IMR-90 (cell line): ENCODE results near the gene FOXN3. TPM values are rescaled to one million over a fixed set of nuclear protein-coding genes. Genes with fewer than 3 reads are reported as not detected.

Source experiments
- ATAC-seq: fragments of 200-7000 bp; cut with Tn5 transposase; 2 replicates; pipeline ENCODE4 v1.9.1; 2020; ENCODE audit warnings: low read depth, mild to moderate bottlenecking, moderate library complexity
- BruUV-seq: library from RNA; stranded (reverse); fragments of 400-500 nt; replicated peaks from 2 replicates; lab custom pipeline; 2021; lab: Mats Ljungman, UMichigan
- CTCF ChIA-PET: fragments of 300-600 bp; formaldehyde crosslinking; extraction: SDS; loops from one replicate; lab custom pipeline; 2021; ENCODE audit warnings: antibody characterized with exemption; lab: Yijun Ruan, JAX
- POLR2A ChIA-PET: fragments of 300-600 bp; sonication (Branson Sonifier 250); formaldehyde crosslinking; loops from one replicate; lab custom pipeline; 2022; ENCODE audit warnings: antibody characterized with exemption; ENCODE audit not compliant: unreplicated experiment; lab: Charles Lee
- DNase-seq: peaks from one replicate; pipeline ENCODE4 v3.0.0; 2013
- H2AFZ ChIP-seq: replicated peaks from 2 replicates; pipeline ENCODE3; 2013; ENCODE audit warnings: low read length, mild to moderate bottlenecking; ENCODE audit not compliant: poor library complexity
- H2AK5ac ChIP-seq: 2 replicates; pipeline ENCODE4 v1.6.1; 2013; ENCODE audit warnings: low read depth, low read length, inconsistent platforms
- H2AK9ac ChIP-seq: replicated peaks from 2 replicates; pipeline ENCODE3; 2013; ENCODE audit warnings: mild to moderate bottlenecking, low read depth, low read length, moderate library complexity; ENCODE audit not compliant: poor library complexity
- H2BK120ac ChIP-seq: 2 replicates; pipeline ENCODE4 v1.6.1; 2013; ENCODE audit warnings: low read depth, low read length, inconsistent platforms
- H2BK15ac ChIP-seq: 3 replicates; pipeline ENCODE4 v1.6.1; 2013; ENCODE audit warnings: low read depth, low read length, inconsistent platforms
- H2BK20ac ChIP-seq: 2 replicates; pipeline ENCODE4 v1.6.1; 2013; ENCODE audit warnings: low read depth, mild to moderate bottlenecking, inconsistent platforms, low read length, moderate library complexity
- H2BK5ac ChIP-seq: 2 replicates; pipeline ENCODE4 v1.6.1; 2013; ENCODE audit warnings: mild to moderate bottlenecking, low read depth, low read length, inconsistent platforms; ENCODE audit not compliant: poor library complexity, severe bottlenecking
- H3K14ac ChIP-seq: replicated peaks from 2 replicates; pipeline ENCODE4 v1.6.1; 2013; ENCODE audit warnings: low read depth, low read length, inconsistent platforms
- H3K18ac ChIP-seq: 2 replicates; pipeline ENCODE4 v1.6.1; 2013; ENCODE audit warnings: low read depth, low read length, control low read depth
- H3K23ac ChIP-seq: 2 replicates; pipeline ENCODE4 v1.6.1; 2013; ENCODE audit warnings: low read depth, low read length, inconsistent platforms
- H3K27ac ChIP-seq: 2 replicates; pipeline ENCODE4 v1.5.1; 2013; ENCODE audit warnings: mild to moderate bottlenecking, control low read depth, low read length; ENCODE audit not compliant: insufficient read depth
- H3K27me3 ChIP-seq: 2 replicates; pipeline ENCODE4 v1.6.1; 2013; ENCODE audit warnings: low read length; ENCODE audit not compliant: control insufficient read depth, insufficient read depth
- H3K36me3 ChIP-seq: 2 replicates; pipeline ENCODE4 v1.6.1; 2013; ENCODE audit warnings: low read length, mixed read lengths; ENCODE audit not compliant: control insufficient read depth, insufficient read depth
- H3K4ac ChIP-seq: 2 replicates; pipeline ENCODE4 v1.6.1; 2013; ENCODE audit warnings: low read depth, low read length, inconsistent platforms
- H3K4me1 ChIP-seq: 2 replicates; pipeline ENCODE4 v1.6.1; 2013; ENCODE audit warnings: low read length, mixed read lengths; ENCODE audit not compliant: control insufficient read depth, insufficient read depth
- H3K4me2 ChIP-seq: 2 replicates; pipeline ENCODE4 v1.6.1; 2013; ENCODE audit warnings: low read depth, mild to moderate bottlenecking, control low read depth, low read length, moderate library complexity
- H3K4me3 ChIP-seq: 2 replicates; pipeline ENCODE4 v1.5.1; 2013; ENCODE audit warnings: low read depth, mild to moderate bottlenecking, control low read depth, low read length, moderate library complexity; ENCODE audit not compliant: insufficient read depth
- H3K56ac ChIP-seq: 2 replicates; pipeline ENCODE4 v1.6.1; 2013; ENCODE audit warnings: low read length, inconsistent platforms; ENCODE audit not compliant: insufficient read depth; ENCODE audit errors: extremely low read depth
- H3K79me1 ChIP-seq, 2 experiments: 2 replicates each; pipeline ENCODE4 v1.6.1; 2013; ENCODE audit warnings: low read length in 2 of 2, inconsistent platforms in 1 of 2, low read depth in 1 of 2
- H3K9ac ChIP-seq: 2 replicates; pipeline ENCODE4 v1.6.1; 2013; ENCODE audit warnings: low read depth, low read length, control low read depth
- H3K9me1 ChIP-seq: 2 replicates; pipeline ENCODE4 v1.6.1; 2013; ENCODE audit warnings: low read length, inconsistent platforms; ENCODE audit not compliant: insufficient read depth
- H3K9me3 ChIP-seq: 2 replicates; pipeline ENCODE4 v1.6.1; 2013; ENCODE audit warnings: low read length; ENCODE audit not compliant: control insufficient read depth, insufficient read depth
- H4K20me1 ChIP-seq: 2 replicates; pipeline ENCODE4 v1.6.1; 2013; ENCODE audit warnings: low read length, inconsistent platforms; ENCODE audit not compliant: insufficient read depth
- H4K5ac ChIP-seq: 2 replicates; pipeline ENCODE4 v1.6.1; 2013; ENCODE audit warnings: mild to moderate bottlenecking, low read depth, low read length, control low read depth
- H4K8ac ChIP-seq, 2 experiments: 2 replicates each; pipeline ENCODE4 v1.6.1; 2013; ENCODE audit warnings: low read depth in 2 of 2, low read length in 2 of 2, control low read depth in 1 of 2, inconsistent platforms in 1 of 2
- H4K91ac ChIP-seq: 2 replicates; pipeline ENCODE4 v1.6.1; 2013; ENCODE audit warnings: low read depth, low read length, inconsistent platforms; ENCODE audit not compliant: insufficient read depth
- BHLHE40 ChIP-seq: fragments of 150-350 bp; IDR thresholded peaks from 2 replicates; pipeline ENCODE4 v1.6.1; 2016; ENCODE audit warnings: mild to moderate bottlenecking, low read depth, low read length
- CEBPB ChIP-seq: IDR thresholded peaks from 2 replicates; pipeline ENCODE4 v1.6.1; 2012; ENCODE audit warnings: low read depth, low read length, improper control_type of control experiment
- CHD1 ChIP-seq: IDR thresholded peaks from 2 replicates; pipeline ENCODE4 v1.6.1; 2012; ENCODE audit warnings: low read depth, low read length, improper control_type of control experiment
- FOS ChIP-seq: fragments of 150-350 bp; IDR thresholded peaks from 2 replicates; pipeline ENCODE4 v1.6.1; 2016; ENCODE audit warnings: low read depth, low read length
- MAFK ChIP-seq: IDR thresholded peaks from 2 replicates; pipeline ENCODE4 v1.6.1; 2012; ENCODE audit warnings: low read depth, low read length, improper control_type of control experiment
- MAZ ChIP-seq: IDR thresholded peaks from 2 replicates; pipeline ENCODE4 v1.6.1; 2012; ENCODE audit warnings: low read depth, mild to moderate bottlenecking, low read length, improper control_type of control experiment, moderate library complexity, borderline replicate concordance
- MXI1 ChIP-seq: IDR thresholded peaks from 2 replicates; pipeline ENCODE4 v1.6.1; 2012; ENCODE audit warnings: low read depth, mild to moderate bottlenecking, low read length, moderate library complexity, borderline replicate concordance
- NFE2L2 ChIP-seq: fragments of 150-350 bp; IDR thresholded peaks from 2 replicates; pipeline ENCODE4 v1.6.1; 2016; ENCODE audit warnings: low read depth, mild to moderate bottlenecking, low read length
- POLR2A ChIP-seq: IDR thresholded peaks from 2 replicates; pipeline ENCODE4 v1.6.1; 2012; ENCODE audit warnings: mild to moderate bottlenecking, low read depth, low read length
- RAD21 ChIP-seq: IDR thresholded peaks from 2 replicates; pipeline ENCODE4 v1.6.1; 2012; ENCODE audit warnings: low read length, improper control_type of control experiment
- RCOR1 ChIP-seq: IDR thresholded peaks from 2 replicates; pipeline ENCODE4 v1.6.1; 2012; ENCODE audit warnings: mild to moderate bottlenecking, low read length, improper control_type of control experiment; ENCODE audit not compliant: insufficient replicate concordance
- RFX5 ChIP-seq: IDR thresholded peaks from 2 replicates; pipeline ENCODE4 v1.8.0; 2012; ENCODE audit warnings: low read depth, mild to moderate bottlenecking, low read length, moderate library complexity
- SMC3 ChIP-seq: fragments of 150-350 bp; IDR thresholded peaks from 2 replicates; pipeline ENCODE4 v1.6.1; 2016; ENCODE audit warnings: low read depth, mild to moderate bottlenecking, antibody characterized with exemption, low read length, moderate library complexity
- WGBS, 2 experiments: methylation state at CpG; one replicate each; pipeline versions ENCODE4 v1.1.5 to v1.1.7; 2013; ENCODE audit warnings: missing lambda C conversion rate in 2 of 2; ENCODE audit not compliant: insufficient read length in 1 of 2; ENCODE audit errors: extremely low coverage in 2 of 2; 5-methylcytosine and 5-hydroxymethylcytosine counted together
- dilution Hi-C: fragments of 300-500 bp; cut with HindIII; formaldehyde crosslinking; loops from one replicate; pipeline ENCODE4 v1.14.3; 2018; ENCODE audit warnings: low sequenced_read_pairs; ENCODE audit not compliant: unreplicated experiment
- in situ Hi-C: fragments of 300-500 bp; cut with MboI; formaldehyde crosslinking; loops from 3 replicates; pipeline ENCODE4 v1.14.3; 2019; ENCODE audit warnings: low sequenced_read_pairs, inconsistent platforms, mixed read lengths
- intact Hi-C: fragments of 100-400 bp; cut with micrococcal nuclease; formaldehyde crosslinking; loops from 2 replicates; pipeline ENCODE4 v1.10.0; 2022
- polyA plus RNA-seq, 3 experiments: library from polyadenylated mRNA; depleted of rRNA; stranded (reverse); fragments of >200 nt; gene quantifications; 2 replicates each; pipeline ENCODE4 v1.2.3, GENCODE V29; 2012; ENCODE audit warnings: low replicate concordance in 1 of 3
- total RNA-seq: library from RNA; depleted of rRNA; stranded (reverse); fragments of >200 nt; gene quantifications from 2 replicates; pipeline ENCODE4 v1.2.3, GENCODE V29; 2012
- TF ChIP-seq, protein P1 (sequence below): fragments of 150-350 bp; IDR thresholded peaks from 2 replicates; pipeline ENCODE4 v1.6.1; 2017; ENCODE audit warnings: mild to moderate bottlenecking, antibody characterized with exemption, low read length, low read depth
- TF ChIP-seq, protein P2 (sequence below): conservative IDR thresholded peaks from 2 replicates; pipeline ENCODE4 v1.5.1; 2012; ENCODE audit warnings: mild to moderate bottlenecking, low read depth, low read length, improper control_type of control experiment
- TF ChIP-seq, protein P3 (sequence below): fragments of 150-350 bp; IDR thresholded peaks from 2 replicates; pipeline ENCODE4 v1.6.1; 2016; ENCODE audit warnings: low read depth, mild to moderate bottlenecking, low read length, moderate library complexity, borderline replicate concordance

The FOXN3 gene
- total and polyA plus RNA-seq, 2 of the 4 experiments (the other 2 are of a cell fraction) = 22.6 to 33.7 TPM

DNA sequence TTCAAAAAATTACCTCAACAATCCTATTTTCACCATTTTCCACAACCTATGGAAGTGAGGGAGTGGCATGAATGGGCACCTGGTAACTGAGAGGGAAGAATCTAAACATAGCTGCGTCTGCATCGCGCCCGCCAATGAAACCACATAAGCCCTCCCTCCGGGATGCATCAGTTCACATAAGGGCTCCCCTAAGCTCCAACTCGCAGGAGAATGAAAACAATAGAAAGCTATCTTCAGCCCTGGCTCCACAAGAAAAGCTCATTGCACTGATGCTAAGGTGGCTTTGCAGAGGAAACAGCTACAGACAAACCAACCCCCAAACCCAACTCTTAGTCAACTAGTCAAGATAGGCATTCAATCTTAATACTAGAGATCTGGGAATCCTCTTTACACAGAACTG is 173.3 kb downstream of the FOXN3 start:
- H3K4me1 ChIP-seq = peaks cover 3% of the 10 kb centered on the region; the same call in 1 of the 2 replicates
- peaks cover 45 to 60% of the 10 kb centered on the region in 2 experiments for H3K79me1 ChIP-seq
- no peak overlapping the region for H3K4ac ChIP-seq
- H2AK5ac ChIP-seq = no peak overlapping the region
- no peak overlapping the region for H4K91ac ChIP-seq
- H3K4me2 ChIP-seq = no peak overlapping the region
- H3K14ac ChIP-seq = no peak overlapping the region
- BruUV-seq = no TSS peak
- no peak overlapping the region for H2AK9ac ChIP-seq
- H3K36me3 ChIP-seq = peaks cover 5% of the 10 kb centered on the region
- no peak overlapping the region for H2AFZ ChIP-seq
- intact Hi-C loops (no loop called here), dilution Hi-C loops (no loop called here), in situ Hi-C loops (no loop called here)
- no peak overlapping the region for H3K23ac ChIP-seq
- H4K5ac ChIP-seq = no peak overlapping the region
- 100% methylated on average over 4 of the region's 6 CpGs; no CpG with 5 or more reads in 1 of the 2 experiments for WGBS, 2 experiments
- no peak overlapping the region for H3K56ac ChIP-seq
- H3K9me1 ChIP-seq = no peaks in the 10 kb centered on the region
- H3K27ac ChIP-seq = no peak overlapping the region
- H3K9me3 ChIP-seq = no peaks in the 10 kb centered on the region
- H4K20me1 ChIP-seq = peaks cover 27% of the 10 kb centered on the region
- TF ChIP-seq MXI1 (no peak), FOS (no peak), SMC3 (no peak), RFX5 (no peak), NFE2L2 (no peak), MAFK (no peak), CEBPB (no peak), POLR2A (no peak), RCOR1 (no peak), RAD21 (no peak), BHLHE40 (no peak), CHD1 (no peak), MAZ (no peak)
- TF ChIP-seq, protein P1, sequence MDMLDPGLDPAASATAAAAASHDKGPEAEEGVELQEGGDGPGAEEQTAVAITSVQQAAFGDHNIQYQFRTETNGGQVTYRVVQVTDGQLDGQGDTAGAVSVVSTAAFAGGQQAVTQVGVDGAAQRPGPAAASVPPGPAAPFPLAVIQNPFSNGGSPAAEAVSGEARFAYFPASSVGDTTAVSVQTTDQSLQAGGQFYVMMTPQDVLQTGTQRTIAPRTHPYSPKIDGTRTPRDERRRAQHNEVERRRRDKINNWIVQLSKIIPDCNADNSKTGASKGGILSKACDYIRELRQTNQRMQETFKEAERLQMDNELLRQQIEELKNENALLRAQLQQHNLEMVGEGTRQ = no peak
- TF ChIP-seq, protein P2, sequence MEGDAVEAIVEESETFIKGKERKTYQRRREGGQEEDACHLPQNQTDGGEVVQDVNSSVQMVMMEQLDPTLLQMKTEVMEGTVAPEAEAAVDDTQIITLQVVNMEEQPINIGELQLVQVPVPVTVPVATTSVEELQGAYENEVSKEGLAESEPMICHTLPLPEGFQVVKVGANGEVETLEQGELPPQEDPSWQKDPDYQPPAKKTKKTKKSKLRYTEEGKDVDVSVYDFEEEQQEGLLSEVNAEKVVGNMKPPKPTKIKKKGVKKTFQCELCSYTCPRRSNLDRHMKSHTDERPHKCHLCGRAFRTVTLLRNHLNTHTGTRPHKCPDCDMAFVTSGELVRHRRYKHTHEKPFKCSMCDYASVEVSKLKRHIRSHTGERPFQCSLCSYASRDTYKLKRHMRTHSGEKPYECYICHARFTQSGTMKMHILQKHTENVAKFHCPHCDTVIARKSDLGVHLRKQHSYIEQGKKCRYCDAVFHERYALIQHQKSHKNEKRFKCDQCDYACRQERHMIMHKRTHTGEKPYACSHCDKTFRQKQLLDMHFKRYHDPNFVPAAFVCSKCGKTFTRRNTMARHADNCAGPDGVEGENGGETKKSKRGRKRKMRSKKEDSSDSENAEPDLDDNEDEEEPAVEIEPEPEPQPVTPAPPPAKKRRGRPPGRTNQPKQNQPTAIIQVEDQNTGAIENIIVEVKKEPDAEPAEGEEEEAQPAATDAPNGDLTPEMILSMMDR = no peak
- TF ChIP-seq, protein P3, sequence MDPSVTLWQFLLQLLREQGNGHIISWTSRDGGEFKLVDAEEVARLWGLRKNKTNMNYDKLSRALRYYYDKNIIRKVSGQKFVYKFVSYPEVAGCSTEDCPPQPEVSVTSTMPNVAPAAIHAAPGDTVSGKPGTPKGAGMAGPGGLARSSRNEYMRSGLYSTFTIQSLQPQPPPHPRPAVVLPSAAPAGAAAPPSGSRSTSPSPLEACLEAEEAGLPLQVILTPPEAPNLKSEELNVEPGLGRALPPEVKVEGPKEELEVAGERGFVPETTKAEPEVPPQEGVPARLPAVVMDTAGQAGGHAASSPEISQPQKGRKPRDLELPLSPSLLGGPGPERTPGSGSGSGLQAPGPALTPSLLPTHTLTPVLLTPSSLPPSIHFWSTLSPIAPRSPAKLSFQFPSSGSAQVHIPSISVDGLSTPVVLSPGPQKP = no peak
- H2BK5ac ChIP-seq = no peak overlapping the region
- H2BK15ac ChIP-seq = no peak overlapping the region
- H3K9ac ChIP-seq = no peak overlapping the region
- no peak for DNase-seq
- no peak overlapping the region for H3K18ac ChIP-seq
- no peak overlapping the region for H3K4me3 ChIP-seq
- no peaks in the 10 kb centered on the region for H3K27me3 ChIP-seq
- no peak overlapping the region for H4K8ac ChIP-seq
- H2BK120ac ChIP-seq = no peak overlapping the region
- H2BK20ac ChIP-seq = no peak overlapping the region
- ChIA-PET POLR2A (no interaction called here), CTCF (no interaction called here)
- no peak for ATAC-seq
